Left forelimb (tissue), 1 donor: ENCODE results near the gene ANKS1B.
"Not testable (repeated sequence)": the region's sequence is repeated elsewhere in the genome, so short reads cannot be mapped to it uniquely, and the experiment has no call there.

ENCODE experiments used
- DNase-seq: peaks from one replicate; pipeline ENCODE4 v3.0.0-alpha.2; 2018; ENCODE audit warnings: low spot score

ANKS1B gene

DNA sequence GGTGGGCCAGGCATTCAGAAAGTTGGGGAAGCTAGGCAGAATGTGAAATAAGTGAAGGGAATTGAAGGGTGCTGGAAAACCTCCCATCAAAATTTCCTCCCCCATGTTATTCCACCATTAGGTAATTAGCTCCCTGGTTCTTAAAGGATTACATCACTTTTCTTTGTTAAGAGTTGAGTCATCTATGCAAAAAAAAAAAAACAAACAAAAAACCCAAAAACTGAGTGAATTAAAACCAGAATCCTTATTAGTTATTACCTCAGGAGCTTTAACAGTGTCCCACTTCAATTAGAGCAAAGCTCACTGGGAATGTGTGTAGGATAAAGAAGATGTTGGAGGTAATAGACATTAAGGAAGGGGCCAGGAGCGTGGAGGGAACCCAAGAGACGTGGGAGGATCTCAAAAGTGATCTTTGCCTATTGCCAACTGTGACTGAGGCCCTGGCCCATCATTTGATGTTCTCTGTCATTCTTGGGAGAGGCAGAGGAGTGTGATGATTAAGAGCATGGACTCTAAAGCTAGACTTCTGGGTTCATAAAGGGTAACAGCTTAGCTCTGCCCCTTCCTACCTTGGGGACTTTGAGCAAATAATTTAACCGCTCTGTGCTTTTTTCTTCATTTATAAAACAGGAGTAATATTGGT lies 975.0 kb downstream of the ANKS1B start:
- DNase-seq = no peak

DNA sequence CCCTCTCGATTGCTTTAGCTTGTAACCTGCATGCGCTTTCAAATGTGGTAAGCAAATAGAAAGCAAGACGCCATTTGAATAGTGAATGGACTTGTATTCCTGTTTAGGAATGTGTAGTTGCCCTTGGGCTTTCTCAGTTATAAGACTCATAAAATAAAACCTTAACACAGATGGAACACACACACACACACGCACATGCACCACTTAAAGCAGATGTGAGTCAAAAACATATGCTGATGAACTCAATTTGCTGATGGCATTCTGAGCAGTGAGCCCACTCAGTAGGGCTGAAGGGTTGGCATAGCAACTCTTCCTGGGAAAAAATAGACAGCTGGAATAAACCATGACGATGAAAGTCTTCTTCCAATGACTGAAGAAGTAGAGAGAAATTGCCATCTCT lies 979.1 kb downstream of the ANKS1B start:
- no peak for DNase-seq

DNA sequence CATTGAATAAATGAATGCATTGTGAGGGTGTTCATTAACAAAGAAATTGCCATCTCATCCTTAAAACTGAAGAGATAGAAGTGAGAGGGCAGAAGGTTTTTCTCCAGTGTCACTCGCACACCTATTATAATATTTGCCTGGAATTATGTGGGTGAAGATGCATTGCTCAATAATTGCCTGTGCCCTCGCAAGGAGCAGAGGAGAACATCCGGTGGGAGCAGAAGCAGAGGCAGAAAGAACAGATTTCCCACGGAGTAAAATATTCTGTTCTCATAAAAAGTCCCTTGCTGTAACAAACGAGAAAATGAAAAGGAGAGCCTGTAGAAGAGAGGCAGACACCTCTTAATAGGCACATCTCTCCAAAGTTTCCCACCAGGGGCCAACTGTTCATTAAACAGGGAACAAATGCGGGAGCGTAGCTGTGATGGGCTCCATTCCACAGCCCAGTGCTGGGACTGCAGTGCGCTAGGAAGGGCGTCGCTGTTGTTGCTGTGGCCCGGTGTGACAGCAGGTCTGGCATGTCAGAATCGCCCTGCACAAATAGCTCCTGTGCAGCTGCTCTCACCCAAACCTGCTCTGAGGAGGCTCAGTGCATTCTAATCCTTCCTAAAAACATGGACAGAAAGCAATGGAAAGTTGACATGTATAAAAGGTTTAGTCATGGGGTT lies 979.8 kb downstream of the ANKS1B start:
- no peak for DNase-seq

DNA sequence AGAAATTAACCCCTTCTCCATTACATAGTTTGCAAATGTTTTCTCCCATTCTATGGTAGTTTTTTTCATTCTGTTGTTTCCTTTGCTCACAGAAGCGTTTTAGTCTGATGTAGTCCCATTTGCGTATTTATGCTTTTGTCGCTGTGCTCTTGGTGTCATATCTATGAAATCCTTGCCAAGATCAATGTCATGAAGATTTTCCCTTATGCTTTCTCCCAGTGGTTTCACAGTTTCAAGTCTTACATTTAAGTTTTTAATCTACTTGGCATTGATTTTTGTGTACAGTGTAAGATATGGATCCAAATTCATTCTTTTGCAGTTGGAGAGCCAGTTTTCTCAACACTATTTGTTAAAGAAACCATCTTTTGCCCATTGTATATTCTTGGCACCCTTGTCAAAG lies 982.0 kb downstream of the ANKS1B start:
- DNase-seq = no peak

- DNase-seq = no peak
These were observed 982.6 kb downstream of the ANKS1B start for GRCh38 chr12:99002156-99002555.

- no peak for DNase-seq
These were observed 985.2 kb downstream of the ANKS1B start for GRCh38 chr12:98999559-98999958.

DNA sequence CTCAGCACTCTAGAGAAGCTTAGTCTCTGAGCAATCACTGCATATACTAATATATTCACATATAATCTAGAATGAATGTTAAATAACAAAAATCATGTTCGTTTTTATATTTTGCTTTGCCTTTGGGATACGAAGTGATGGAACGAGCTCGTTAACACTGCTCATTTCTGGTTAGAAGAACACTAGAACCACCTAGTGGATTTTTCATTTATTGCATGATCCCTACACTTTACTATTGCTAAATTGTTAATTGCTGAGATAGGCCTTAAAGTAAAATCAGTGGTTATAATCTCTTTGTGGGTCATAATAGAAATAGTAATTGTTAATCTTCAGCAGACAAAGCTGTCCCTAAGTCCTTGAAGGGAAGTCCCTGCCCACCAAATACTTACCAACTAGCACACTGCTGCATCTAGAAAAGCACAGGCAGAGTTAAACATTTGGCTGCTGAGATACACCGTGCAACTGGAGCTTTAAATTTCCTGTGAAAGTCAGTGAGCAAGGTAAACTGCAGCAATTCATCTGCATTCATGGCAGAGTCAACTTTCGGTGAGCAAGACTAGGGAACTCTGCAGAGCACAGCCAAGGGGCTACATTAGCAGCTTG lies 985.9 kb downstream of the ANKS1B start:
- no peak for DNase-seq

DNA sequence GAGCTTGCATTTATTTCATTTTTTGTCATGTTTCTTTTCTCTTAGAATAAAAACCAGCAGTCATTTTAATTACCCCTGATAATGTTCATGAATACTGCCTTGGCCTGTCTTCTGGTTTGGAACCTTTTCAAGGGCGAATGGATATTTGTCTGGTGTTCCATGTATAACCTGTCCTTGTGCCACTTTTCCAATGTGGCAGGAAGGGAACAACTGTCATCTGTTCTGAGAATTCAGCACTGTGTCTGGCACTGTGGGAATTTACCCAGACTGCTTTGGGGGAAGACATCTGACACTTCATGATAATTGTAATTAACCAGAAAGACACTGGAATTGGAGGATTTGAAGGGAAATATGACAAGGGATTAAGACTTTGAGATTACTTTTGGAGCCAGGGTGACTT lies 986.8 kb downstream of the ANKS1B start:
- no peak for DNase-seq

DNA sequence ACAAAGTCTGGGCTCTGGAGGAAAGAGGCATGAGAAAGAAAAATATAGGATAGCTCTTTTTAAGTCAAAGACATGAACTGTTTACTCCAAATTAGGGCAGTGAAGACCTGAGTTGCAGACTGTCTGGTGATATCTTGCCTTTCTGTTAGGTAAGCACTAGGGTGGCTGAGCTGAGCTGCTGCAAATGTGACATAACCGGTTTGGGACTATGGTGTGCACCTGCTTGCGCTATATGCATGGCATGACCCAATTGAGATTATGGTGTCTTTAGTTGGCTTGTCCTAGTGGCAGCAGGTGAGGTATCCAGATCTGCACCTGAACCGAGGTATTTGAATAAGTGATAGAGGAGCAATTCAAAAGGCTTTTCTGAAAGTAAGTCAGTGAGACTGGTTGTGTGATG lies 994.1 kb downstream of the ANKS1B start:
- DNase-seq = no peak

DNA sequence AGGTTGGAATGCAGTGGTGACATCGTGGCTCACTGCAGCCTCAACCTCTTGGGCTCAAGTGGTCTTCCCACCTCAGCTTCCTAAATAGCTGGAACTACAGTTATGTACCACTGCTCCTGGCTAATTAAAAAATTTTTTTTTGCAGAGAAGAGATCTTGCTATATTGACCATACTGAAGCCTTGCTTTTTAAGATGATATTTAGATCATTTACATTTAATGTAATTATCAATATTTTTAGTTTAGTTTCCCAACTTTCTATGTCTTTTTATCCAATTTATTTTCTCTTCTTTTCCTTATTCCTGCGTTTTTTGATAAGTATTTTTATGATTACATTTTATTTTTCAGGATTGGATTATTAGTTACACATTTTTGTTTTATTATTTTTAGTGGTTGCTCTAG lies 999.6 kb downstream of the ANKS1B start:
- no peak for DNase-seq

DNA sequence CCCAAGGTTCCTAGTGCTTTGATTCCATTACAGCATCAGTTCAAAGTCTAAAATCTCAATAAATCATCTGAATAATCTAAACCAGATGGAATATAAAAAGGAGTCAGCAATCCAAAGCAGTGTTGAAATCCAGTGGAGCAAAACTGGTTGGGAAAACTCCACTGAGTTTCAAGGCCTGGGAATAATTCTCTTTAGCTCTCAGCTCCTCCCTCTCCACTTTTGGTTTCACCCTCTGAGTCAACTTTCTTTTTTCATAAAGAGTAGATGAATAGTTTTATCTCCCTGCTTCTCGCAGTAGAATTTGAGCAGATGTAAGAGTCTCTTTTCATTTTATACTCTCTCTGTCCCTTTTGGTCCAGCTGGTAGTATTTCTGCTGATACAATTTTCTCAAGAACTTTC lies 1001.1 kb downstream of the ANKS1B start:
- no peak for DNase-seq

GRCh38 chr12:98980508-98980907 lies 1004.2 kb downstream of the ANKS1B start:
- no peak for DNase-seq

- DNase-seq = no peak
These were observed 1007.5 kb downstream of the ANKS1B start for GRCh38 chr12:98977186-98977585.

GRCh38 chr12:98974767-98975381 lies 1009.9 kb downstream of the ANKS1B start:
- no peak for DNase-seq

DNA sequence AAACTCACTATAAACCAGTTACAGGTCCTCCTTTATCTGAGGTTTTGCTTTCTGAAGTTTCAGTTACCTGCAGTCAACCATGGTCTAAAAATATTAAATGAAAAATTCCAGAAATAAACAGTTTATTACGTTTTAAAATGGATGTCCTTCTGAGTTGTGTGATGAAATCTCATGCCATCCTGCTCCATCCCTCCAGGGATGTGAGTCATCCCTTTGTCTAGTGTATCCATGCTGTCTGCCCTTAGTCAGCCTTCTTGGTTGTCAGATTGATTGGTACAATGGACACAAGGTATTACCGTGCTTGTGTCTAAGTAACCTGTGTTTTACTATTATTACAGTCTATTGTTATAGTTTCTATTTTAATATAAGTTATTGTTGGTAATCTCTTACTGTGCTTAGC lies 1011.3 kb downstream of the ANKS1B start:
- no peak for DNase-seq

GRCh38 chr12:98970950-98971349 lies 1013.8 kb downstream of the ANKS1B start:
- no peak for DNase-seq

DNA sequence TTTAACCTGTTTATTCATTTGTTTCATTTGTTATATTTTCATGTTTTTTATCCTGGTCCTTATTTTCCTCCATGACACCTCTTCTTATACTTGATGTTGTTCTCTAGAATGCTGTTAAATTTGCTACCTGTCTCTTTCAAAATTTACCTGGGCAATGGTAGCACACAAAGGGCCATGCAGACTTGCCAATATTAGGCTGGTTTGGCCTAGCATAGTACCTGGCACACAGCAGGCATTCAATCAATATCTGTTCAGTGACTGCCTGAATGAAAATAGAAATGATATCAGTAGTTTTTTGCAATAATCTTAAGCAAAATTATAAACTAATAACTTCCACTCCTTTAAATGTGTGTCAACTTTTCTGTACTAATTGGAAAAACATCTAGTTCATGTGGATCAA lies 1014.5 kb downstream of the ANKS1B start:
- DNase-seq = no peak

- DNase-seq = no peak
These were observed 1015.8 kb downstream of the ANKS1B start for GRCh38 chr12:98968896-98969295.

- not testable (repeated sequence) for DNase-seq
These were observed 1027.6 kb downstream of the ANKS1B start for GRCh38 chr12:98957135-98957534.

GRCh38 chr12:98955284-98955683 lies 1029.5 kb downstream of the ANKS1B start:
- DNase-seq = no peak

DNA sequence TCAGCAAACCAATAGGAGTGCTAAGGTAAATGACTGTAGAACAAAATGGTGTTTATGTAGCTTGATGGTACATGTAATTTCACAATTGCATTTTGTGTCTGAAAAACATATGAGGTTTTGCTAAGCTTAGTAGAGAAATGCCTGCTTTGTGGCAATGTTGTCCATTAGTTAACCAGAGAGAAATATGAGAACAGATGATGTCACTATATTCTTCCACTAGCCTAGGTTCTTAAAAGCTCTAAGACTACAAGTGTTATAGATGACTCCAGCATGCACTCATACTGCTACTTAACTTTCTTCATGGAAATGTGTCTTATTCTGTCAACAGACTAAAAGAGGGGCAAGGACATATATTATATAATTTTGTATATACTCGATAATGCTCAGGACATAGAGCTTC lies 1030.2 kb downstream of the ANKS1B start:
- no peak for DNase-seq

GRCh38 chr12:98951406-98951805 lies 1033.3 kb downstream of the ANKS1B start:
- DNase-seq = no peak

GRCh38 chr12:98948343-98948949 lies 1036.3 kb downstream of the ANKS1B start:
- DNase-seq = no peak
